ENCODE data around the gene DNAJC10. TPM values are rescaled to one million over a fixed set of nuclear protein-coding genes. Genes with fewer than 3 reads are reported as not detected.
A peak's percentile ranks its signal among the peaks of the same experiment; 100 is the strongest.

The DNAJC10 gene
- total RNA-seq = 89.5 and 99.7 TPM in 2 replicates

GRCh38 chr2:182715892-182716649 is at the start of gene DNAJC10:
Gene DNAJC10, plus strand, starts transcription at chr2:182716257. Its CDS starts 1,830 bp downstream, at chr2:182718087.
- no peak for TF ChIP-seq CTCF (conservative IDR thresholded peaks at IDR 0.05; ENCODE audit: low read depth, low read length)
- DNase-seq (ENCODE audit: low read depth) = peak; percentile 44
- peak within 1 kb of the TSS; percentile 93 for H3K4me3 ChIP-seq (ENCODE audit: low read depth, low read length)

GRCh38 chr2:182666674-182667314 is 49.3 kb upstream of the DNAJC10 start:
- H3K4me3 ChIP-seq (ENCODE audit: low read depth, low read length) = no peak overlapping the region
- TF ChIP-seq CTCF (conservative IDR thresholded peaks at IDR 0.05; ENCODE audit: low read depth, low read length) = peak; percentile 74
- DNase-seq (ENCODE audit: low read depth) = no peak

- no peak overlapping the region for H3K4me3 ChIP-seq (ENCODE audit: low read depth, low read length)
- DNase-seq (ENCODE audit: low read depth) = no peak
- TF ChIP-seq CTCF (conservative IDR thresholded peaks at IDR 0.05; ENCODE audit: low read depth, low read length) = no peak
These were observed 48.8 kb upstream of the DNAJC10 start for GRCh38 chr2:182667315-182667695.

- H3K4me3 ChIP-seq (ENCODE audit: low read depth, low read length) = no peak overlapping the region
- DNase-seq (ENCODE audit: low read depth) = no peak
- TF ChIP-seq CTCF (conservative IDR thresholded peaks at IDR 0.05; ENCODE audit: low read depth, low read length) = no peak
These were observed 47.4 kb upstream of the DNAJC10 start for GRCh38 chr2:182668671-182669070.

GRCh38 chr2:182672466-182673165 is 43.4 kb upstream of the DNAJC10 start:
- TF ChIP-seq CTCF (conservative IDR thresholded peaks at IDR 0.05; ENCODE audit: low read depth, low read length) = no peak
- DNase-seq (ENCODE audit: low read depth) = no peak
- no peak overlapping the region for H3K4me3 ChIP-seq (ENCODE audit: low read depth, low read length)

- H3K4me3 ChIP-seq (ENCODE audit: low read depth, low read length) = no peak overlapping the region
- TF ChIP-seq CTCF (conservative IDR thresholded peaks at IDR 0.05; ENCODE audit: low read depth, low read length) = no peak
- no peak for DNase-seq (ENCODE audit: low read depth)
These were observed 35.2 kb upstream of the DNAJC10 start for GRCh38 chr2:182680837-182681236.

Measured in epithelial cell of proximal tubule (primary cell).